NCI-H774 (cell line): ENCODE measurements around the gene C1QL4.

Source experiments
- DNase-seq: peaks from one replicate; lab custom pipeline; 2025; lab: John Stamatoyannopoulos, UW

C1QL4 gene

GRCh38 chr12:49347311-49348193 lies 10.6 kb upstream of the C1QL4 start:
- peak; percentile 87 for DNase-seq

GRCh38 chr12:49346659-49347310 lies 9.8 kb upstream of the C1QL4 start, which contains the start of gene DNAJC22:
Gene DNAJC22, plus strand, starts transcription at chr12:49346888. Its CDS starts 1,985 bp downstream, at chr12:49348873.
- peak; percentile 31 for DNase-seq

GRCh38 chr12:49345825-49346658 lies 9.1 kb upstream of the C1QL4 start:
- no peak for DNase-seq

- no peak for DNase-seq
Measured at GRCh38 chr12:49345051-49345824, 8.2 kb upstream of the C1QL4 start.

GRCh38 chr12:49344486-49345050 lies 7.6 kb upstream of the C1QL4 start:
- no peak for DNase-seq

GRCh38 chr12:49342914-49343731 lies 6.1 kb upstream of the C1QL4 start:
- no peak for DNase-seq

GRCh38 chr12:49342066-49342913 lies 5.3 kb upstream of the C1QL4 start:
- DNase-seq, result peak; percentile 79

- no peak for DNase-seq
Measured at GRCh38 chr12:49341777-49342065, 4.7 kb upstream of the C1QL4 start.

GRCh38 chr12:49340971-49341776 lies 4.2 kb upstream of the C1QL4 start:
- no peak for DNase-seq

GRCh38 chr12:49340095-49340870 lies 3.3 kb upstream of the C1QL4 start:
- DNase-seq, result no peak

- DNase-seq, result no peak
Measured at GRCh38 chr12:49339464-49339861, 2.5 kb upstream of the C1QL4 start.

- no peak for DNase-seq
Measured at GRCh38 chr12:49338830-49339463, 2.0 kb upstream of the C1QL4 start.

GRCh38 chr12:49335955-49336644 lies 888 bp downstream of the C1QL4 start:
- DNase-seq, result no peak

GRCh38 chr12:49335118-49335954 lies 1.7 kb downstream of the C1QL4 start:
- no peak for DNase-seq

GRCh38 chr12:49334681-49335080 lies 2.3 kb downstream of the C1QL4 start:
- no peak for DNase-seq

- DNase-seq, result no peak
Measured at GRCh38 chr12:49334226-49334625, 2.8 kb downstream of the C1QL4 start.
